K562 (cell line): ENCODE measurements around the gene HMCN1. TPM values are rescaled to one million over a fixed set of nuclear protein-coding genes. Genes with fewer than 3 reads are reported as not detected.

Experiments
- ATAC-seq: fragments of 200-7000 bp; cut with Tn5 transposase; 3 replicates; pipeline ENCODE4 v1.9.1; 2020; ENCODE audit warnings: moderate library complexity
- BruUV-seq: library from RNA; stranded (reverse); fragments of 400-500 nt; replicated peaks from 2 replicates; lab custom pipeline; 2021; lab: Mats Ljungman, UMichigan
- CTCF ChIA-PET: fragments of 300-600 bp; formaldehyde crosslinking; extraction: SDS; loops from one replicate; lab custom pipeline; 2021; ENCODE audit warnings: low intra/inter-chr PET ratio; lab: Yijun Ruan, JAX
- POLR2A ChIA-PET: fragments of 300-600, 350-650 bp; sonication (Branson Sonifier 250); formaldehyde crosslinking; extraction: SDS; loops from one replicate; lab custom pipeline; 2021; ENCODE audit warnings: antibody characterized with exemption, inconsistent platforms; lab: Yijun Ruan, JAX
- DNase-seq, 4 experiments: peaks; one replicate each; pipeline versions ENCODE4 v3.0.0 to v3.0.0-alpha.2; 2011 to 2018; ENCODE audit warnings: low spot score in 3 of 4, mixed read lengths in 3 of 4; ENCODE audit errors: extremely low read depth in 1 of 4
- FAIRE-seq: peaks from 2 replicates; lab custom pipeline; 2011; peaks lifted over from hg19 to GRCh38; lab: Jason Lieb, UNC
- H2AFZ ChIP-seq: 2 replicates; pipeline ENCODE4 v1.6.0; 2011; ENCODE audit warnings: low read depth, low read length, control low read depth, inconsistent platforms
- H3K27ac ChIP-seq: fragments of 200-600 bp; 3 replicates; pipeline ENCODE4 v1.8.0; 2011; ENCODE audit warnings: low read depth, mild to moderate bottlenecking, control low read depth, inconsistent platforms, low read length, moderate library complexity, mixed read lengths; ENCODE audit errors: extremely low read depth
- H3K27me3 ChIP-seq, 2 experiments: fragments of 300-600 bp in 1 of 2; 2 replicates in 1 of 2; 3 replicates in 1 of 2; pipeline versions ENCODE4 v1.6.0 to v1.8.0; 2011; ENCODE audit warnings: inconsistent platforms in 2 of 2, low read length in 2 of 2, mild to moderate bottlenecking in 1 of 2, mixed read lengths in 1 of 2, moderate library complexity in 1 of 2; ENCODE audit not compliant: control insufficient read depth in 2 of 2, insufficient read depth in 2 of 2
- H3K36me3 ChIP-seq: fragments of 300-600 bp; 3 replicates; pipeline ENCODE4 v1.8.0; 2011; ENCODE audit warnings: mild to moderate bottlenecking, low read length, inconsistent platforms; ENCODE audit not compliant: control insufficient read depth, insufficient read depth
- H3K4me1 ChIP-seq, 2 experiments: fragments of 200-600 bp in 1 of 2; replicated peaks in 1 of 2; 2 replicates in 1 of 2; 3 replicates in 1 of 2; pipeline versions ENCODE4 v1.5.1 to v1.8.0; 2011; ENCODE audit warnings: inconsistent platforms in 2 of 2, low read length in 2 of 2, mild to moderate bottlenecking in 1 of 2, mixed read lengths in 1 of 2, moderate library complexity in 1 of 2; ENCODE audit not compliant: control insufficient read depth in 2 of 2, insufficient read depth in 2 of 2
- H3K4me2 ChIP-seq: 2 replicates; pipeline ENCODE4 v1.6.1; 2011; ENCODE audit warnings: low read length, control low read depth, inconsistent platforms, mixed read lengths; ENCODE audit not compliant: insufficient read depth
- H3K4me3 ChIP-seq: fragments of 200-600 bp; sonication (generic), shearing (Covaris generic); 2 replicates; pipeline ENCODE4 v1.5.1; 2016; ENCODE audit warnings: control low read depth, inconsistent platforms
- H3K79me2 ChIP-seq: fragments of 200-600 bp; 3 replicates; pipeline ENCODE4 v1.8.0; 2011; ENCODE audit warnings: low read length, inconsistent platforms; ENCODE audit not compliant: control insufficient read depth, insufficient read depth
- H3K9ac ChIP-seq, 2 experiments: 2 replicates each; pipeline versions ENCODE4 v1.6.0 to v1.6.1; 2011; ENCODE audit warnings: low read depth in 2 of 2, low read length in 2 of 2, control low read depth in 1 of 2, inconsistent platforms in 1 of 2, mild to moderate bottlenecking in 1 of 2, mixed read lengths in 1 of 2; ENCODE audit not compliant: insufficient read depth in 1 of 2
- H3K9me1 ChIP-seq: one replicate; pipeline ENCODE4 v1.6.0; 2011; ENCODE audit warnings: inconsistent platforms, mild to moderate bottlenecking, low read length, moderate library complexity; ENCODE audit not compliant: control insufficient read depth, insufficient read depth
- H3K9me3 ChIP-seq: replicated peaks from 2 replicates; pipeline ENCODE4 v1.5.1; 2011; ENCODE audit warnings: low read depth, low read length, inconsistent platforms; ENCODE audit not compliant: control insufficient read depth, insufficient read depth
- H4K20me1 ChIP-seq: replicated peaks from 2 replicates; pipeline ENCODE4 v1.6.1; 2011; ENCODE audit warnings: low read length, inconsistent platforms, mixed read lengths; ENCODE audit not compliant: control insufficient read depth, insufficient read depth
- CREM ChIP-seq: IDR thresholded peaks from 2 replicates; pipeline ENCODE4 v1.6.1; 2014; ENCODE audit warnings: antibody characterized with exemption, low read depth
- EP400 ChIP-seq: fragments of 450-650 bp; IDR thresholded peaks from 2 replicates; pipeline ENCODE4 v1.6.1; 2017; ENCODE audit warnings: antibody characterized with exemption, mild to moderate bottlenecking, moderate library complexity
- ERF ChIP-seq: fragments of 450-650 bp; formaldehyde crosslinking; IDR thresholded peaks from 2 replicates; pipeline ENCODE4 v1.4.0; 2020; ENCODE audit warnings: mild to moderate bottlenecking, mixed read lengths
- ID3 ChIP-seq, 2 experiments: fragments of 250-450 bp in 1 of 2; fragments of 450-650 bp in 1 of 2; sonication (Bioruptor Pico) in 1 of 2; IDR thresholded peaks; 2 replicates each; pipeline versions ENCODE4 v1.6.1 to v1.8.0; 2016 to 2021; ENCODE audit warnings: mild to moderate bottlenecking in 2 of 2, moderate library complexity in 2 of 2, missing compliant biosample characterization in 1 of 2, missing genetic modification characterization in 1 of 2
- ILF3 ChIP-seq: fragments of 450-650 bp; IDR thresholded peaks from 2 replicates; pipeline ENCODE4 v1.6.1; 2018; ENCODE audit warnings: antibody characterized with exemption, mild to moderate bottlenecking, moderate library complexity, borderline replicate concordance
- KAT2B ChIP-seq: IDR thresholded peaks from one replicate; pipeline ENCODE4 v1.6.1; 2012; ENCODE audit warnings: low read depth, mild to moderate bottlenecking, control low read depth, inconsistent platforms, low read length, moderate library complexity
- MTA1 ChIP-seq: fragments of 450-650 bp; IDR thresholded peaks from 2 replicates; pipeline ENCODE4 v1.6.1; 2017; ENCODE audit warnings: borderline replicate concordance
- NFIX ChIP-seq: fragments of 250-450 bp; sonication (Bioruptor Pico); IDR thresholded peaks from 2 replicates; pipeline ENCODE4 v1.4.0; 2020; ENCODE audit warnings: low read depth, mild to moderate bottlenecking, moderate library complexity
- PTBP1 ChIP-seq: fragments of 200-400 bp; formaldehyde crosslinking; IDR thresholded peaks from 2 replicates; pipeline ENCODE4 v1.6.1; 2017; ENCODE audit warnings: low read depth, low read length
- TAF1 ChIP-seq: IDR thresholded peaks from 2 replicates; pipeline ENCODE4 v1.6.1; 2011; ENCODE audit warnings: mild to moderate bottlenecking, low read length, moderate library complexity; ENCODE audit not compliant: insufficient read depth, control insufficient read depth, severe bottlenecking; ENCODE audit errors: extremely low read depth
- TAL1 ChIP-seq: fragments of 450-650 bp; IDR thresholded peaks from 2 replicates; pipeline ENCODE4 v1.6.1; 2016; ENCODE audit warnings: mild to moderate bottlenecking
- ZBTB34 ChIP-seq: fragments of 250-450 bp; sonication (Bioruptor Pico); IDR thresholded peaks from 2 replicates; pipeline ENCODE4 v1.8.0; 2021; ENCODE audit warnings: mild to moderate bottlenecking, moderate library complexity
- ZNF184 ChIP-seq: sonication (generic); formaldehyde crosslinking; IDR thresholded peaks from 2 replicates; pipeline ENCODE4 v1.5.0; 2020; ENCODE audit warnings: missing genetic modification reagents
- ZNF699 ChIP-seq: fragments of 250-450 bp; sonication (Bioruptor Pico); IDR thresholded peaks from 2 replicates; pipeline ENCODE4 v1.8.0; 2021; ENCODE audit warnings: mild to moderate bottlenecking, moderate library complexity; ENCODE audit not compliant: insufficient replicate concordance
- WGBS: fragments of 100-300 bp; shearing (Covaris generic); methylation state at CpG from one replicate; pipeline ENCODE4 v1.1.6; 2016; ENCODE audit warnings: low coverage, mixed read lengths; ENCODE audit not compliant: insufficient coverage; ENCODE audit errors: missing lambda C conversion rate; 5-methylcytosine and 5-hydroxymethylcytosine counted together
- in situ Hi-C: fragments of 300-500 bp; cut with MboI; formaldehyde crosslinking; loops from 4 replicates; pipeline ENCODE4 v1.15.0; 2018; ENCODE audit warnings: inconsistent platforms, mixed read lengths
- intact Hi-C: fragments of 100-400 bp; cut with micrococcal nuclease; formaldehyde crosslinking; loops from 2 replicates; pipeline ENCODE4 v1.14.2; 2022
- polyA plus RNA-seq, 8 experiments: library from polyadenylated mRNA; depleted of rRNA in 4 of 8; stranded (reverse) in 5 of 8; unstranded in 3 of 8; fragments of >200 nt; fragmentation: Nextera tagmentation in 2 of 8; fragmentation: Illumina TruSeq in 1 of 8; extraction: Ambion mirVana in 2 of 8; extraction: Trizol in 1 of 8; gene quantifications; 2 replicates each; pipeline versions ENCODE4 v1.2.1 to v1.2.3, GENCODE V29; 2011 to 2014; ENCODE audit warnings: inconsistent platforms in 1 of 8, missing spikeins in 1 of 8
- total RNA-seq, 7 experiments: library from RNA; depleted of rRNA in 6 of 7; stranded (reverse); fragments of >200 nt in 6 of 7; fragmentation: Illumina TruSeq in 2 of 7; extraction: Trizol in 2 of 7; gene quantifications; 2 replicates each; pipeline versions ENCODE4 v1.2.1 to v1.2.3, GENCODE V29; 2011 to 2021; ENCODE audit warnings: low replicate concordance in 1 of 7
- TF ChIP-seq, protein P1 (sequence below): fragments of 250-450 bp; sonication (Bioruptor Pico); IDR thresholded peaks from 2 replicates; pipeline ENCODE4 v1.8.0; 2022; ENCODE audit warnings: inconsistent platforms
- TF ChIP-seq, protein P2 (sequence below): sonication (generic); formaldehyde crosslinking; IDR thresholded peaks from 2 replicates; pipeline ENCODE4 v1.8.0; 2022; ENCODE audit warnings: mild to moderate bottlenecking, missing genetic modification reagents

The HMCN1 gene
- total and polyA plus RNA-seq, 9 of the 15 experiments (the other 6 are each of a cell fraction or from before 2014, with no cell fraction given): 0.07 to 0.36 (median 0.21) TPM

GRCh38 chr1:185886671-185887070 is 152.5 kb downstream of the HMCN1 start:
- ATAC-seq (no peak), FAIRE-seq (no peak), DNase-seq (no peak)
- Histone ChIP-seq H3K4me1 (no peaks in the 10 kb centered on the region), H3K9ac (no peak overlapping the region), H3K4me3 (no peak overlapping the region), H3K4me2 (no peak overlapping the region), H3K79me2 (no peaks in the 10 kb centered on the region), H3K27ac (no peak overlapping the region), H4K20me1 (no peaks in the 10 kb centered on the region), H3K36me3 (no peaks in the 10 kb centered on the region), H2AFZ (no peak overlapping the region), H3K9me3 (no peaks in the 10 kb centered on the region), H3K27me3 (no peaks in the 10 kb centered on the region), H3K9me1 (no peaks in the 10 kb centered on the region)
- no peak for TF ChIP-seq ZBTB34 (CRISPR knock-in tag)
- TF ChIP-seq ILF3: no peak
- no peak for TF ChIP-seq ID3 (CRISPR knock-in tag; IDR thresholded peaks at IDR 0.05)
- no peak for TF ChIP-seq ID3 (tag; IDR thresholded peaks at IDR 0.05)
- TF ChIP-seq ZNF184: no peak
- no peak for TF ChIP-seq EP400
- TF ChIP-seq NFIX: no peak
- no peak for TF ChIP-seq MTA1
- TF ChIP-seq TAL1: no peak
- no peak for TF ChIP-seq ERF (CRISPR knock-in tag)
- TF ChIP-seq, protein P1, sequence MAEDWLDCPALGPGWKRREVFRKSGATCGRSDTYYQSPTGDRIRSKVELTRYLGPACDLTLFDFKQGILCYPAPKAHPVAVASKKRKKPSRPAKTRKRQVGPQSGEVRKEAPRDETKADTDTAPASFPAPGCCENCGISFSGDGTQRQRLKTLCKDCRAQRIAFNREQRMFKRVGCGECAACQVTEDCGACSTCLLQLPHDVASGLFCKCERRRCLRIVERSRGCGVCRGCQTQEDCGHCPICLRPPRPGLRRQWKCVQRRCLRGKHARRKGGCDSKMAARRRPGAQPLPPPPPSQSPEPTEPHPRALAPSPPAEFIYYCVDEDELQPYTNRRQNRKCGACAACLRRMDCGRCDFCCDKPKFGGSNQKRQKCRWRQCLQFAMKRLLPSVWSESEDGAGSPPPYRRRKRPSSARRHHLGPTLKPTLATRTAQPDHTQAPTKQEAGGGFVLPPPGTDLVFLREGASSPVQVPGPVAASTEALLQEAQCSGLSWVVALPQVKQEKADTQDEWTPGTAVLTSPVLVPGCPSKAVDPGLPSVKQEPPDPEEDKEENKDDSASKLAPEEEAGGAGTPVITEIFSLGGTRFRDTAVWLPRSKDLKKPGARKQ (CRISPR knock-in tag): no peak
- TF ChIP-seq CREM: no peak
- no peak for TF ChIP-seq KAT2B
- TF ChIP-seq, protein P2, sequence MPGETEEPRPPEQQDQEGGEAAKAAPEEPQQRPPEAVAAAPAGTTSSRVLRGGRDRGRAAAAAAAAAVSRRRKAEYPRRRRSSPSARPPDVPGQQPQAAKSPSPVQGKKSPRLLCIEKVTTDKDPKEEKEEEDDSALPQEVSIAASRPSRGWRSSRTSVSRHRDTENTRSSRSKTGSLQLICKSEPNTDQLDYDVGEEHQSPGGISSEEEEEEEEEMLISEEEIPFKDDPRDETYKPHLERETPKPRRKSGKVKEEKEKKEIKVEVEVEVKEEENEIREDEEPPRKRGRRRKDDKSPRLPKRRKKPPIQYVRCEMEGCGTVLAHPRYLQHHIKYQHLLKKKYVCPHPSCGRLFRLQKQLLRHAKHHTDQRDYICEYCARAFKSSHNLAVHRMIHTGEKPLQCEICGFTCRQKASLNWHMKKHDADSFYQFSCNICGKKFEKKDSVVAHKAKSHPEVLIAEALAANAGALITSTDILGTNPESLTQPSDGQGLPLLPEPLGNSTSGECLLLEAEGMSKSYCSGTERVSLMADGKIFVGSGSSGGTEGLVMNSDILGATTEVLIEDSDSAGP (CRISPR knock-in tag): no peak
- no peak for TF ChIP-seq ZNF699 (CRISPR knock-in tag)
- TF ChIP-seq TAF1: no peak
- TF ChIP-seq PTBP1: no peak
- no TSS peak for BruUV-seq
- ChIA-PET POLR2A (interaction anchor here (0.6 kb wide), 1 partner anchor 961 kb away, joined by 3 read pairs; no protein-coding TSS in a partner anchor), CTCF (no interaction called here)
- intact Hi-C loops (no loop called here), in situ Hi-C loops (no loop called here)
- 2% methylated on average over 4 of the region's 4 CpGs for whole genome bisulfite sequencing
